H1 (cell line): ENCODE data around the gene ZNF184. TPM values are rescaled to one million over a fixed set of nuclear protein-coding genes. Genes with fewer than 3 reads are reported as not detected.

Source experiments
- CTCF ChIA-PET: fragments of 300-600 bp; sonication (Branson Sonifier 250); formaldehyde crosslinking; loops from one replicate; lab custom pipeline; 2021; ENCODE audit not compliant: partially characterized antibody; lab: Charles Lee
- POLR2A ChIA-PET: fragments of 300-600 bp; sonication (Branson Sonifier 250); formaldehyde crosslinking; loops from one replicate; lab custom pipeline; 2021; ENCODE audit warnings: inconsistent platforms; ENCODE audit not compliant: partially characterized antibody; lab: Charles Lee
- DNase-seq, 2 experiments: peaks; one replicate each; pipeline versions ENCODE4 v3.0.0 to v3.0.0-alpha.2; 2010 to 2022; ENCODE audit warnings: low spot score in 2 of 2, low read depth in 1 of 2, mixed read lengths in 1 of 2
- FAIRE-seq: peaks from 2 replicates; lab custom pipeline; 2011; peaks lifted over from hg19 to GRCh38; lab: Jason Lieb, UNC
- H2AFZ ChIP-seq: 2 replicates; pipeline ENCODE4 v1.8.1; 2012; ENCODE audit warnings: low read length, inconsistent platforms
- H2AK5ac ChIP-seq: 2 replicates; pipeline ENCODE4 v1.6.1; 2013; ENCODE audit warnings: low read depth, low read length
- H2BK120ac ChIP-seq: replicated peaks from 2 replicates; pipeline ENCODE3; 2013; ENCODE audit warnings: low read depth, low read length, inconsistent platforms
- H2BK12ac ChIP-seq: 2 replicates; pipeline ENCODE4 v1.6.1; 2013; ENCODE audit warnings: low read depth, low read length
- H2BK15ac ChIP-seq: 2 replicates; pipeline ENCODE4 v1.6.1; 2013; ENCODE audit warnings: low read length
- H2BK20ac ChIP-seq: 2 replicates; pipeline ENCODE4 v1.6.1; 2013; ENCODE audit warnings: low read length
- H2BK5ac ChIP-seq: 2 replicates; pipeline ENCODE4 v1.6.1; 2013; ENCODE audit warnings: low read depth, low read length
- H3K14ac ChIP-seq: 2 replicates; pipeline ENCODE4 v1.6.1; 2013; ENCODE audit warnings: inconsistent platforms; ENCODE audit not compliant: insufficient read length
- H3K18ac ChIP-seq: 2 replicates; pipeline ENCODE4 v1.6.1; 2013; ENCODE audit warnings: low read length; ENCODE audit errors: extremely low read depth
- H3K23ac ChIP-seq: 2 replicates; pipeline ENCODE4 v1.6.1; 2013; ENCODE audit warnings: inconsistent platforms; ENCODE audit not compliant: insufficient read length
- H3K23me2 ChIP-seq: 2 replicates; pipeline ENCODE4 v1.6.1; 2013; ENCODE audit warnings: low read depth, low read length
- H3K27ac ChIP-seq: 2 replicates; pipeline ENCODE4 v1.6.1; 2011; ENCODE audit warnings: low read depth, low read length, inconsistent platforms
- H3K27me3 ChIP-seq, 4 experiments: replicated peaks in 1 of 4; 1 replicate in 1 of 4; 2 replicates in 3 of 4; pipeline versions ENCODE4 v1.6.1 to v1.8.1; 2011 to 2013; ENCODE audit warnings: low read length in 3 of 4, mild to moderate bottlenecking in 3 of 4, inconsistent platforms in 2 of 4, mixed read lengths in 2 of 4, moderate library complexity in 1 of 4; ENCODE audit not compliant: control insufficient read depth in 3 of 4, insufficient read depth in 3 of 4; ENCODE audit errors: extremely low read depth in 1 of 4
- H3K36me3 ChIP-seq, 4 experiments: 2 replicates each; pipeline versions ENCODE4 v1.6.1 to v1.8.1; 2011 to 2013; ENCODE audit warnings: mild to moderate bottlenecking in 4 of 4, low read length in 3 of 4, moderate library complexity in 2 of 4, control low read depth in 1 of 4, inconsistent platforms in 1 of 4; ENCODE audit not compliant: insufficient read depth in 4 of 4, control insufficient read depth in 2 of 4
- H3K4ac ChIP-seq: replicated peaks from 2 replicates; pipeline ENCODE3; 2013; ENCODE audit warnings: low read length, low read depth, mixed read lengths, inconsistent platforms; ENCODE audit not compliant: insufficient read length
- H3K4me1 ChIP-seq, 4 experiments: replicated peaks in 1 of 4; 1 replicate in 1 of 4; 2 replicates in 3 of 4; pipeline versions ENCODE4 v1.6.1 to v1.8.1; 2011 to 2013; ENCODE audit warnings: low read length in 3 of 4, inconsistent platforms in 2 of 4, mixed read lengths in 1 of 4; ENCODE audit not compliant: insufficient read depth in 4 of 4, control insufficient read depth in 3 of 4
- H3K4me2 ChIP-seq, 2 experiments: 2 replicates each; pipeline versions ENCODE4 v1.6.1 to v1.8.1; 2011 to 2013; ENCODE audit warnings: low read depth in 2 of 2, low read length in 2 of 2, control low read depth in 1 of 2, inconsistent platforms in 1 of 2, mild to moderate bottlenecking in 1 of 2; ENCODE audit not compliant: insufficient read depth in 1 of 2
- H3K4me3 ChIP-seq, 4 experiments: fragments of 200-600, 300-600 bp in 1 of 4; sonication (generic), shearing (Covaris generic), sonication (Bioruptor Twin) in 1 of 4; 2 replicates each; pipeline versions ENCODE4 v1.5.1 to v1.8.1; 2011 to 2016; ENCODE audit warnings: low read length in 4 of 4, low read depth in 3 of 4, control low read depth in 2 of 4, inconsistent platforms in 2 of 4, mild to moderate bottlenecking in 2 of 4, mixed read lengths in 1 of 4, moderate library complexity in 1 of 4; ENCODE audit not compliant: insufficient read depth in 2 of 4; ENCODE audit errors: extremely low read depth in 1 of 4
- H3K56ac ChIP-seq: replicated peaks from 2 replicates; pipeline ENCODE3; 2013; ENCODE audit warnings: low read depth, mild to moderate bottlenecking, mixed read lengths, low read length, inconsistent platforms; ENCODE audit not compliant: insufficient read length
- H3K79me1 ChIP-seq: 2 replicates; pipeline ENCODE4 v1.6.1; 2013; ENCODE audit warnings: low read depth, low read length, control low read depth
- H3K79me2 ChIP-seq, 2 experiments: 2 replicates each; pipeline versions ENCODE4 v1.6.1 to v1.8.1; 2012 to 2013; ENCODE audit warnings: low read length in 2 of 2, mild to moderate bottlenecking in 2 of 2, inconsistent platforms in 1 of 2; ENCODE audit not compliant: insufficient read depth in 2 of 2, control insufficient read depth in 1 of 2
- H3K9ac ChIP-seq, 4 experiments: replicated peaks in 1 of 4; 1 replicate in 1 of 4; 2 replicates in 3 of 4; pipeline versions ENCODE4 v1.6.1 to v1.8.1; 2011 to 2013; ENCODE audit warnings: low read depth in 3 of 4, low read length in 3 of 4, control low read depth in 2 of 4, mild to moderate bottlenecking in 2 of 4, moderate library complexity in 2 of 4, inconsistent platforms in 1 of 4; ENCODE audit errors: extremely low read depth in 1 of 4
- H3K9me3 ChIP-seq, 2 experiments: 2 replicates each; pipeline versions ENCODE4 v1.6.1 to v1.8.1; 2012 to 2013; ENCODE audit warnings: mild to moderate bottlenecking in 2 of 2, moderate library complexity in 2 of 2, control low read depth in 1 of 2, inconsistent platforms in 1 of 2, low read depth in 1 of 2, low read length in 1 of 2, mixed read lengths in 1 of 2; ENCODE audit not compliant: insufficient read depth in 2 of 2
- H4K20me1 ChIP-seq, 2 experiments: replicated peaks in 1 of 2; 2 replicates each; pipeline versions ENCODE3 to v1.8.1; 2011 to 2013; ENCODE audit warnings: inconsistent platforms in 2 of 2, low read length in 2 of 2, mild to moderate bottlenecking in 1 of 2; ENCODE audit not compliant: insufficient read depth in 2 of 2, control insufficient read depth in 1 of 2
- H4K5ac ChIP-seq: 2 replicates; pipeline ENCODE4 v1.6.1; 2013; ENCODE audit warnings: low read length, low read depth, mixed read lengths, inconsistent platforms; ENCODE audit not compliant: insufficient read length
- H4K8ac ChIP-seq: 2 replicates; pipeline ENCODE4 v1.8.0; 2013; ENCODE audit warnings: mild to moderate bottlenecking, moderate library complexity, low read length, inconsistent platforms; ENCODE audit not compliant: insufficient read depth; ENCODE audit errors: extremely low read depth
- H4K91ac ChIP-seq: replicated peaks from 2 replicates; pipeline ENCODE3; 2013; ENCODE audit warnings: low read length, mixed read lengths, inconsistent platforms; ENCODE audit not compliant: insufficient read length
- CREB1 ChIP-seq: IDR thresholded peaks from 2 replicates; pipeline ENCODE4 v1.6.1; 2012; ENCODE audit warnings: inconsistent platforms
- CTCF ChIP-seq, 3 experiments: IDR thresholded peaks; 1 replicate in 2 of 3; 2 replicates in 1 of 3; pipeline versions ENCODE4 v1.5.1 to v1.6.1; 2011; ENCODE audit warnings: low read length in 3 of 3, mild to moderate bottlenecking in 3 of 3, inconsistent platforms in 2 of 3, low read depth in 1 of 3, moderate library complexity in 1 of 3; ENCODE audit not compliant: insufficient read depth in 1 of 3; ENCODE audit errors: control extremely low read depth in 1 of 3
- POLR2A ChIP-seq, 2 experiments: IDR thresholded peaks; 1 replicate in 1 of 2; 2 replicates in 1 of 2; pipeline ENCODE4 v1.6.1; 2011; ENCODE audit warnings: low read depth in 2 of 2, low read length in 2 of 2, mild to moderate bottlenecking in 2 of 2; ENCODE audit errors: control extremely low read depth in 1 of 2
- POLR2AphosphoS5 ChIP-seq: IDR thresholded peaks from 2 replicates; pipeline ENCODE4 v1.6.1; 2011; ENCODE audit warnings: low read depth, low read length
- SP2 ChIP-seq: IDR thresholded peaks from 2 replicates; pipeline ENCODE4 v1.6.1; 2012; ENCODE audit warnings: mild to moderate bottlenecking, low read length, inconsistent platforms
- ZNF274 ChIP-seq: IDR thresholded peaks from 2 replicates; pipeline ENCODE4 v1.7.0; 2012; ENCODE audit warnings: low read length, borderline replicate concordance; ENCODE audit errors: extremely low read depth
- WGBS, 2 experiments: shearing (Covaris generic) in 1 of 2; methylation state at CpG; one replicate each; pipeline versions ENCODE4 v1.1.6 to v1.1.7; 2013 to 2015; ENCODE audit warnings: low lambda C conversion rate in 2 of 2, mixed read lengths in 2 of 2, inconsistent platforms in 1 of 2, low coverage in 1 of 2, missing lambda C conversion rate in 1 of 2; ENCODE audit not compliant: insufficient replicate concordance in 2 of 2, insufficient coverage in 1 of 2, insufficient read length in 1 of 2; ENCODE audit errors: extremely low coverage in 1 of 2, missing lambda C conversion rate in 1 of 2; 5-methylcytosine and 5-hydroxymethylcytosine counted together
- polyA plus RNA-seq, 7 experiments: library from polyadenylated mRNA; depleted of rRNA in 3 of 7; stranded (reverse) in 5 of 7; unstranded in 2 of 7; fragments of >200 nt in 5 of 7; fragments of 200-250 nt in 2 of 7; gene quantifications; 1 replicate in 5 of 7; 2 replicates in 1 of 7; 4 replicates in 1 of 7; pipeline versions ENCODE4 v1.2.1 to v1.2.3, GENCODE V29; 2011 to 2013; ENCODE audit warnings: missing spikeins in 2 of 7, mixed read lengths in 2 of 7
- total RNA-seq: library from RNA; stranded (reverse); fragmentation: NEBNext Ultra II Directional; extraction: Animal tissue kit (Norgen Biotek cat#: 25700); gene quantifications from 2 replicates; pipeline ENCODE4 v1.2.1, GENCODE V29; 2021

ZNF184 gene
- total and polyA plus RNA-seq, 2 of the 8 experiments (the other 6 are each of a cell fraction or from before 2014, with no cell fraction given), result 1.9 to 12.3 TPM

GRCh38 chr6:27472182-27472616 lies 706 bp downstream of the ZNF184 start:
- no peak; the same call in 1 of the 2 replicates for TF ChIP-seq POLR2AphosphoS5
- TF ChIP-seq ZNF274, result no peak
- TF ChIP-seq POLR2A (IDR thresholded peaks at IDR 0.05; ENCODE audit: control extremely low read depth in 1 of 2, low read depth in 2 of 2, low read length in 2 of 2), result peak in 1 of 2 experiments; percentile 71; a peak in 1 of 3 replicates
- no peak for TF ChIP-seq SP2
- TF ChIP-seq CTCF (IDR thresholded peaks at IDR 0.05; ENCODE audit: control extremely low read depth in 1 of 3, insufficient read depth in 1 of 3, low read depth in 1 of 3, low read length in 3 of 3), result no peak
- peak; percentile 95 for TF ChIP-seq CREB1
- CTCF ChIA-PET, result interaction anchor here (0.7 to 1.2 kb wide), 5 partner anchors 17 to 233 kb away, joined by 3 to 4 read pairs (median 3); no protein-coding TSS in a partner anchor
- POLR2A ChIA-PET, result interaction anchor here (0.6 to 2.1 kb wide), 7 partner anchors 11 to 339 kb away, joined by 3 to 9 read pairs (median 4); partner anchors contain the start of gene ZNF391

More at GRCh38 chr6:27472182-27472616, 706 bp downstream of the ZNF184 start:
- H3K79me1 ChIP-seq, result no peaks in the 10 kb centered on the region
- peak overlapping the region; percentile 82 to 90 (median 86) for H3K9ac ChIP-seq
- peak overlapping the region; percentile 7 for H2BK12ac ChIP-seq
- no peak overlapping the region for H2BK20ac ChIP-seq
- DNase-seq (no peak), FAIRE-seq (no peak)
- H3K56ac ChIP-seq, result peak overlapping the region; percentile 43
- H3K4me3 ChIP-seq, result peak overlapping the region; percentile 78 to 96 (median 82)
- peak overlapping the region; percentile 81; the same call in 1 of the 2 replicates for H4K8ac ChIP-seq
- H3K23me2 ChIP-seq, result no peaks in the 10 kb centered on the region
- H3K79me2 ChIP-seq, result peaks cover 0 to 11% of the 10 kb centered on the region in 2 experiments; a peak in 2 of 4 replicates
- peak overlapping the region; percentile 88 to 93 for H3K4me2 ChIP-seq
- H3K27ac ChIP-seq, result peak overlapping the region; percentile 84
- H3K4me1 ChIP-seq, result peaks cover 0 to 2% (median 0%) of the 10 kb centered on the region in 4 experiments; a peak in 2 of 7 replicates
- H4K20me1 ChIP-seq, result no peaks in the 10 kb centered on the region
- peaks cover 0 to 7% (median 1%) of the 10 kb centered on the region in 4 experiments; a peak in 3 of 8 replicates for H3K36me3 ChIP-seq
- H2AK5ac ChIP-seq, result no peak overlapping the region
- H3K9me3 ChIP-seq, result no peaks in the 10 kb centered on the region
- no peak overlapping the region for H3K23ac ChIP-seq
- 6% methylated on average over 13 of the region's 13 CpGs; no CpG with 5 or more reads in 1 of the 2 experiments for WGBS, 2 experiments
- H4K91ac ChIP-seq, result no peak overlapping the region
- H2AFZ ChIP-seq, result peak overlapping the region; percentile 91
- no peak overlapping the region for H2BK15ac ChIP-seq
- peak overlapping the region; percentile 6; the same call in 1 of the 2 replicates for H3K18ac ChIP-seq
- H3K14ac ChIP-seq, result no peak overlapping the region
- peak overlapping the region; percentile 83; the same call in 1 of the 2 replicates for H2BK5ac ChIP-seq
- peak overlapping the region; percentile 32 for H4K5ac ChIP-seq
- H3K4ac ChIP-seq, result no peak overlapping the region
- no peaks in the 10 kb centered on the region; a peak in 3 of 7 replicates for H3K27me3 ChIP-seq
- no peak overlapping the region for H2BK120ac ChIP-seq
